ENCODE results near the gene DDHD1.
"Not testable (repeated sequence)": the region's sequence is repeated elsewhere in the genome, so short reads cannot be mapped to it uniquely, and the experiment has no call there.

DDHD1 gene

GRCh38 chr14:53153702-53154112, 584 bp upstream of the DDHD1 start:
- no peak for FAIRE-seq
- no peak for DNase-seq (ENCODE audit: extremely low spot score, insufficient read length, low read depth)

- FAIRE-seq = no peak
- peak; percentile 8 for DNase-seq (ENCODE audit: extremely low spot score, insufficient read length, low read depth)
Observed at GRCh38 chr14:53152184-53152886, 788 bp downstream of the DDHD1 start.

GRCh38 chr14:53151523-53152183, 1.5 kb downstream of the DDHD1 start:
- peak; percentile 9 for FAIRE-seq
- no peak for DNase-seq (ENCODE audit: extremely low spot score, insufficient read length, low read depth)

- FAIRE-seq (peak; percentile 47), DNase-seq (ENCODE audit: extremely low spot score, insufficient read length, low read depth) (no peak)
Observed at GRCh38 chr14:53149668-53150316, 3.3 kb downstream of the DDHD1 start.

GRCh38 chr14:53148671-53149070, 4.5 kb downstream of the DDHD1 start:
- DNase-seq (ENCODE audit: extremely low spot score, insufficient read length, low read depth) (peak; percentile 20), FAIRE-seq (peak; percentile 75)

- DNase-seq (ENCODE audit: extremely low spot score, insufficient read length, low read depth) (no peak), FAIRE-seq (peak; percentile 62)
Observed at GRCh38 chr14:53147893-53148292, 5.2 kb downstream of the DDHD1 start.

- DNase-seq (ENCODE audit: extremely low spot score, insufficient read length, low read depth) (no peak), FAIRE-seq (peak; percentile 86)
Observed at GRCh38 chr14:53147208-53147607, 5.9 kb downstream of the DDHD1 start.

- no peak for FAIRE-seq
- no peak for DNase-seq (ENCODE audit: extremely low spot score, insufficient read length, low read depth)
Observed at GRCh38 chr14:53146739-53147138, 6.4 kb downstream of the DDHD1 start.

- no peak for DNase-seq (ENCODE audit: extremely low spot score, insufficient read length, low read depth)
- FAIRE-seq = peak; percentile 88
Observed at GRCh38 chr14:53144244-53144643, 8.9 kb downstream of the DDHD1 start.

GRCh38 chr14:53140585-53140984, 12.5 kb downstream of the DDHD1 start:
- no peak for DNase-seq (ENCODE audit: extremely low spot score, insufficient read length, low read depth)
- FAIRE-seq = no peak

GRCh38 chr14:53137568-53138203, 15.4 kb downstream of the DDHD1 start:
- DNase-seq (ENCODE audit: extremely low spot score, insufficient read length, low read depth) = no peak
- FAIRE-seq = no peak

GRCh38 chr14:53130491-53130890, 22.6 kb downstream of the DDHD1 start:
- not testable (repeated sequence) for FAIRE-seq; DNase-seq (ENCODE audit: extremely low spot score, insufficient read length, low read depth)

- DNase-seq (ENCODE audit: extremely low spot score, insufficient read length, low read depth) (no peak), FAIRE-seq (no peak)
Observed at GRCh38 chr14:53128303-53129028, 24.7 kb downstream of the DDHD1 start.

- peak; percentile 38 for FAIRE-seq
Observed at GRCh38 chr14:53127832-53128231, 25.3 kb downstream of the DDHD1 start.

GRCh38 chr14:53127151-53127550, 26.0 kb downstream of the DDHD1 start:
- DNase-seq (ENCODE audit: extremely low spot score, insufficient read length, low read depth) (no peak), FAIRE-seq (no peak)

More at GRCh38 chr14:53127832-53128231, 25.3 kb downstream of the DDHD1 start:
- DNase-seq (ENCODE audit: extremely low spot score, insufficient read length, low read depth) = no peak

GRCh38 chr14:53126731-53127130, 26.4 kb downstream of the DDHD1 start:
- FAIRE-seq (no peak), DNase-seq (ENCODE audit: extremely low spot score, insufficient read length, low read depth) (no peak)

GRCh38 chr14:53124786-53125185, 28.3 kb downstream of the DDHD1 start:
- DNase-seq (ENCODE audit: extremely low spot score, insufficient read length, low read depth) = no peak
- FAIRE-seq = peak; percentile 68

- DNase-seq (ENCODE audit: extremely low spot score, insufficient read length, low read depth); FAIRE-seq: not testable (repeated sequence)
Observed at GRCh38 chr14:53121419-53121818, 31.7 kb downstream of the DDHD1 start.

GRCh38 chr14:53117479-53117878, 35.6 kb downstream of the DDHD1 start:
- not testable (repeated sequence) for DNase-seq (ENCODE audit: extremely low spot score, insufficient read length, low read depth); FAIRE-seq

- FAIRE-seq (no peak), DNase-seq (ENCODE audit: extremely low spot score, insufficient read length, low read depth) (no peak)
Observed at GRCh38 chr14:53113989-53114388, 39.1 kb downstream of the DDHD1 start.
